Caco-2 (cell line): Measurements from ENCODE around the gene TSPAN33. TPM values are rescaled to one million over a fixed set of nuclear protein-coding genes. Genes with fewer than 3 reads are reported as not detected.

Experiments
- BruUV-seq: library from RNA; stranded (reverse); fragments of 400-500 nt; replicated peaks from 2 replicates; lab custom pipeline; 2021; lab: Mats Ljungman, UMichigan
- CTCF ChIA-PET: fragments of 300-600 bp; sonication (Branson Sonifier 250); formaldehyde crosslinking; loops from one replicate; lab custom pipeline; 2022; ENCODE audit warnings: antibody characterized with exemption; lab: Charles Lee
- POLR2A ChIA-PET: fragments of 300-600 bp; sonication (Branson Sonifier 250); formaldehyde crosslinking; loops from one replicate; lab custom pipeline; 2022; ENCODE audit warnings: antibody characterized with exemption; lab: Charles Lee
- DNase-seq, 2 experiments: peaks; one replicate each; pipeline versions ENCODE4 v3.0.0 to v3.0.0-alpha.2; 2020 to 2022
- H3K27me3 ChIP-seq: replicated peaks from 2 replicates; pipeline ENCODE4 v1.6.0; 2011; ENCODE audit warnings: low read length; ENCODE audit not compliant: control insufficient read depth, insufficient read depth
- H3K36me3 ChIP-seq: 2 replicates; pipeline ENCODE4 v1.5.1; 2011; ENCODE audit warnings: low read length; ENCODE audit not compliant: control insufficient read depth, insufficient read depth
- H3K4me1 ChIP-seq: fragments of 250-450 bp; sonication (Bioruptor Pico); 2 replicates; pipeline ENCODE4 v1.5.1; 2020; ENCODE audit warnings: mild to moderate bottlenecking
- H3K4me3 ChIP-seq: 2 replicates; pipeline ENCODE4 v1.5.1; 2011; ENCODE audit warnings: low read depth, mild to moderate bottlenecking, control low read depth, low read length
- H3K9me3 ChIP-seq: fragments of 250-450 bp; sonication (Bioruptor Pico); 2 replicates; pipeline ENCODE4 v1.5.1; 2020; ENCODE audit warnings: mild to moderate bottlenecking, moderate library complexity
- H3K27ac Mint-ChIP-seq: one replicate; pipeline ENCODE4 v1.8.0; 2022; ENCODE audit warnings: mixed read lengths; ENCODE audit not compliant: unreplicated experiment
- H3K27me3 Mint-ChIP-seq: one replicate; pipeline ENCODE4 v1.8.0; 2022; ENCODE audit warnings: mixed read lengths; ENCODE audit not compliant: insufficient read depth, unreplicated experiment
- H3K36me3 Mint-ChIP-seq: one replicate; pipeline ENCODE4 v1.8.0; 2022; ENCODE audit warnings: mild to moderate bottlenecking, mixed read lengths; ENCODE audit not compliant: insufficient read depth, unreplicated experiment
- H3K4me1 Mint-ChIP-seq: one replicate; pipeline ENCODE4 v1.8.0; 2022; ENCODE audit warnings: low read depth, mixed read lengths; ENCODE audit not compliant: unreplicated experiment
- H3K4me3 Mint-ChIP-seq: one replicate; pipeline ENCODE4 v1.8.0; 2022; ENCODE audit warnings: mild to moderate bottlenecking, moderate library complexity, mixed read lengths; ENCODE audit not compliant: unreplicated experiment
- H3K9me3 Mint-ChIP-seq: one replicate; pipeline ENCODE4 v1.8.0; 2022; ENCODE audit warnings: mixed read lengths; ENCODE audit not compliant: unreplicated experiment
- CTCF ChIP-seq, 2 experiments: fragments of 200-600 bp in 1 of 2; IDR thresholded peaks; 1 replicate in 1 of 2; 2 replicates in 1 of 2; pipeline versions ENCODE4 v1.5.1 to v1.8.0; 2011 to 2022; ENCODE audit warnings: antibody characterized with exemption in 1 of 2, control low read depth in 1 of 2, inconsistent platforms in 1 of 2, low read depth in 1 of 2, low read length in 1 of 2, mild to moderate bottlenecking in 1 of 2, moderate library complexity in 1 of 2; ENCODE audit not compliant: insufficient read depth in 1 of 2, severe bottlenecking in 1 of 2, unreplicated experiment in 1 of 2
- intact Hi-C: fragments of 100-400 bp; cut with micrococcal nuclease; formaldehyde crosslinking; loops from one replicate; pipeline ENCODE4 v1.10.0; 2022; ENCODE audit not compliant: unreplicated experiment
- total RNA-seq: library from RNA; stranded (reverse); gene quantifications from 2 replicates; pipeline ENCODE4 v1.2.3, GENCODE V29; 2022

The TSPAN33 gene
- total RNA-seq, 1 experiment from 2014 or later, result 4.5 TPM

- Mint-ChIP-seq H3K27ac (peak overlapping the region; percentile 39), H3K4me1 (peaks cover 21% of the 10 kb centered on the region), H3K27me3 (no peaks in the 10 kb centered on the region), H3K9me3 (no peaks in the 10 kb centered on the region), H3K4me3 (peak overlapping the region; percentile 88), H3K36me3 (peaks cover 12% of the 10 kb centered on the region)
- Histone ChIP-seq H3K36me3 (no peaks in the 10 kb centered on the region), H3K4me3 (peak overlapping the region; percentile 85), H3K4me1 (peaks cover 24% of the 10 kb centered on the region), H3K27me3 (no peaks in the 10 kb centered on the region), H3K9me3 (no peaks in the 10 kb centered on the region)
- no peak for DNase-seq
- ChIA-PET CTCF (interaction anchor here (1.6 to 2.6 kb wide), 2 partner anchors 26 kb away, joined by 4 to 12 read pairs; no protein-coding TSS in a partner anchor), POLR2A (no interaction called here)
- BruUV-seq, result no TSS peak
- intact Hi-C loops, result no loop called here
- TF ChIP-seq CTCF (IDR thresholded peaks at IDR 0.05; ENCODE audit: insufficient read depth in 1 of 2, low read depth in 1 of 2, low read length in 1 of 2, severe bottlenecking in 1 of 2, unreplicated experiment in 1 of 2), result no peak
These were observed 45.3 kb downstream of the TSPAN33 start for GRCh38 chr7:129189661-129190310.

DNA sequence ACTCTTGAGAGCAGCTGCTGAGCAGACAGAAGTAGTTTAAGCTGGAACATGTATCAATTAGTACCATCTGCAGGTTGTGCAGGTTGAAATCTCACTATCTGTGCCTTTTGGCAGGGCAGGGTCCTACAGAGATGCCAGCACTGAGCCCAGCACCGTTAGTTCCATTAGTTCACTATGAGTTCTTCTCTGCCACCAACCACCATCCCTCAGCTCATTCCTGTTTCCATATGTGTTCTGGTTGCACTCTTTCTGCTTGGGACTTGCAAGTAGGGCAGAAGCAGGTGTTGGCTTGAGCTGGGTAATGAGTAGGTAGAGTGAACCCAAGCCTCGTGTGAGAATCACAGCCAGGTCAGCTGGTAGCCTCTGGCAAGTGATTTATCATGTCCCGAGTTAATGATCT lies 46.8 kb downstream of the TSPAN33 start:
- H3K36me3 Mint-ChIP-seq, result peaks cover 12% of the 10 kb centered on the region
- peaks cover 24% of the 10 kb centered on the region for H3K4me1 ChIP-seq
- CTCF ChIA-PET, result interaction anchor here (1.6 kb wide), 1 partner anchor 27 kb away, joined by 4 read pairs; no protein-coding TSS in a partner anchor
- no TSS peak for BruUV-seq
- intact Hi-C loops, result no loop called here
- no peaks in the 10 kb centered on the region for H3K36me3 ChIP-seq
- H3K9me3 ChIP-seq, result no peaks in the 10 kb centered on the region
- POLR2A ChIA-PET, result no interaction called here
- H3K4me1 Mint-ChIP-seq, result peaks cover 21% of the 10 kb centered on the region
- no peaks in the 10 kb centered on the region for H3K27me3 Mint-ChIP-seq
- no peak overlapping the region for H3K4me3 ChIP-seq
- no peak overlapping the region for H3K4me3 Mint-ChIP-seq
- H3K27ac Mint-ChIP-seq, result no peak overlapping the region
- H3K27me3 ChIP-seq, result no peaks in the 10 kb centered on the region
- no peak for DNase-seq
- no peak for TF ChIP-seq CTCF (IDR thresholded peaks at IDR 0.05; ENCODE audit: insufficient read depth in 1 of 2, low read depth in 1 of 2, low read length in 1 of 2, severe bottlenecking in 1 of 2, unreplicated experiment in 1 of 2)
- H3K9me3 Mint-ChIP-seq, result no peaks in the 10 kb centered on the region

- CTCF ChIA-PET, result no interaction called here
- H3K36me3 Mint-ChIP-seq, result peaks cover 6% of the 10 kb centered on the region
These were observed 49.4 kb downstream of the TSPAN33 start for GRCh38 chr7:129193892-129194291.

More at GRCh38 chr7:129193892-129194291, 49.4 kb downstream of the TSPAN33 start:
- no peaks in the 10 kb centered on the region for H3K9me3 Mint-ChIP-seq
- no peak for DNase-seq
- H3K4me3 Mint-ChIP-seq, result no peak overlapping the region
- no peaks in the 10 kb centered on the region for H3K36me3 ChIP-seq
- no peak for TF ChIP-seq CTCF (IDR thresholded peaks at IDR 0.05; ENCODE audit: insufficient read depth in 1 of 2, low read depth in 1 of 2, low read length in 1 of 2, severe bottlenecking in 1 of 2, unreplicated experiment in 1 of 2)
- no TSS peak for BruUV-seq
- H3K27me3 Mint-ChIP-seq, result no peaks in the 10 kb centered on the region
- intact Hi-C loops, result no loop called here
- H3K9me3 ChIP-seq, result no peaks in the 10 kb centered on the region
- H3K27ac Mint-ChIP-seq, result no peak overlapping the region
- H3K27me3 ChIP-seq, result no peaks in the 10 kb centered on the region
- H3K4me3 ChIP-seq, result no peak overlapping the region
- peaks cover 10% of the 10 kb centered on the region; the same call in 1 of the 2 replicates for H3K4me1 ChIP-seq
- POLR2A ChIA-PET, result no interaction called here
- peaks cover 8% of the 10 kb centered on the region for H3K4me1 Mint-ChIP-seq
